ENCODE measurements around the gene PSMD5. TPM values are rescaled to one million over a fixed set of nuclear protein-coding genes. Genes with fewer than 3 reads are reported as not detected.

PSMD5 gene
- total and polyA plus RNA-seq, 9 of the 15 experiments (the other 6 are each of a cell fraction or from before 2014, with no cell fraction given) = 46.4 to 148 (median 76.3) TPM

DNA sequence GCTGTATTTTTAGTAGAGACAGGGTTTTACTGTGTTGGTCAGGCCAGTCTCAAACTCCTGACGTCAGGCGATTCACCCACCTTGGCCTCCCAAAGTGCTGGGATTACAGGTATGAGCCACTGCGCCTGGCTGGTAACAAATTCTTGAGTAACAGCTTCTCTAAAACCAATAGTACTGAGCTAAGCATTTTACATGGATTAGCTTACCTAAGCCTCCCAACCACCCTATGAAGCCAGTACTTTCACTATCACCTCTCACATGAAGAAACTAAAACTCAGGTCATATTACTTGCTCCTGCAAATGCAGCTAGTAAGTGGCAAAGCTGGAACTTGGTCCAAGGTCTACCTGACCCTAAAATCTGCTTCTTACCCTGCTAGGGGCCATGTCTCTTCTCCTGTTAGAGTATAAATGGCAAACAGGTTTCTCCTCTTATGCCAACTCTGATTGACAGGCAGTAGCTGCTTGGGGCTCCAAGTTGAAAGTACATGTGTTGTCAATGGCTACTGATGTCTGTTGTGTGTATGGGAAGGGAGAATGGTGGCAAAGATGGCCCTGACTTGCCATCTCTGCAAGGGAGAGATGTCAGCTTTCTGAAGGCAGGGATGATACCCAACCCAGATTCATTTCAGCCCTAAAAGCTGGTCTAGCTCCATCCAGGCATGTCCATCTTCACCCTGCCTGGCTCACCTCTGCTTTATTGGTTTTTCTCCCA lies 30.2 kb upstream of the PSMD5 start:
- Histone ChIP-seq H4K20me1 (replicated peaks; ENCODE audit: control insufficient read depth, insufficient read depth, low read length) (no peaks in the 10 kb centered on the region), H2AFZ (ENCODE audit: low read depth, low read length) (no peak overlapping the region), H3K4me2 (ENCODE audit: insufficient read depth, low read length) (0 out of 2 replicates have a peak overlapping the region, but pooled peaks have one; percentile 0), H3K4me1 (replicated peaks in 1 of 2; ENCODE audit: control insufficient read depth in 2 of 2, insufficient read depth in 2 of 2, low read length in 2 of 2) (peaks cover 40 to 55% of the 10 kb centered on the region in 2 experiments), H3K27ac (ENCODE audit: extremely low read depth, low read depth, low read length) (peak overlapping the region; percentile 1; the same call in 1 of the 3 replicates), H3K9ac (ENCODE audit: insufficient read depth in 1 of 2, low read depth in 2 of 2, low read length in 2 of 2) (no peak overlapping the region; a peak in 1 of 4 replicates), H3K9me1 (ENCODE audit: control insufficient read depth, insufficient read depth, low read length) (peaks cover 4% of the 10 kb centered on the region), H3K27me3 (ENCODE audit: control insufficient read depth in 2 of 2, insufficient read depth in 2 of 2, low read length in 2 of 2) (no peaks in the 10 kb centered on the region; a peak in 1 of 5 replicates), H3K36me3 (ENCODE audit: control insufficient read depth, insufficient read depth, low read length) (peaks cover 78% of the 10 kb centered on the region), H3K9me3 (replicated peaks; ENCODE audit: control insufficient read depth, insufficient read depth, low read depth, low read length) (no peaks in the 10 kb centered on the region), H3K4me3 (no peak overlapping the region), H3K79me2 (ENCODE audit: control insufficient read depth, insufficient read depth, low read length) (peaks cover 53% of the 10 kb centered on the region)
- ChIA-PET POLR2A (interaction anchor here (0.6 to 15.5 kb wide), 19 partner anchors 8 to 238 kb away, joined by 3 to 464 read pairs (median 7); partner anchors contain the start of gene PSMD5), CTCF (ENCODE audit: low intra/inter-chr PET ratio) (no interaction called here)
- BruUV-seq (replicated peaks) = no TSS peak
- intact Hi-C loops (cut with micrococcal nuclease) (loop anchor here (1.0 to 10.0 kb wide), 2 partner anchors 66 to 202 kb away; partner anchors contain the start of gene CNTRL), in situ Hi-C loops (cut with MboI) (loop anchor here (5.0 kb wide), 1 partner anchor 66 kb away; no protein-coding TSS in a partner anchor)
- FAIRE-seq = no peak
- TF ChIP-seq MAFK (IDR thresholded peaks at IDR 0.05; ENCODE audit: low read length) (peak; percentile 51), THRB (CRISPR knock-in tag; conservative IDR thresholded peaks at IDR 0.05) (no peak), ZNF79 (CRISPR knock-in tag; IDR thresholded peaks at IDR 0.05; ENCODE audit: low read depth) (no peak), TAL1 (IDR thresholded peaks at IDR 0.05) (no peak), ZNF197 (CRISPR knock-in tag; IDR thresholded peaks at IDR 0.05; ENCODE audit: low read depth) (no peak), HDAC2 (IDR thresholded peaks at IDR 0.05) (no peak), ZNF3 (CRISPR knock-in tag; IDR thresholded peaks at IDR 0.05) (no peak), ZNF436 (CRISPR knock-in tag; IDR thresholded peaks at IDR 0.05) (no peak), HDAC6 (IDR thresholded peaks at IDR 0.05; ENCODE audit: low read depth, low read length) (no peak), HIVEP1 (CRISPR knock-in tag; IDR thresholded peaks at IDR 0.05) (no peak), NCOR1 (IDR thresholded peaks at IDR 0.05) (no peak), TGIF2 (CRISPR knock-in tag; IDR thresholded peaks at IDR 0.05) (no peak), POLR2AphosphoS2 (IDR thresholded peaks at IDR 0.05; ENCODE audit: low read length) (0 out of 2 replicates have a peak, but pooled peaks have one; percentile 15), RHOXF2B (CRISPR knock-in tag; conservative IDR thresholded peaks at IDR 0.05) (no peak), MAFF (IDR thresholded peaks at IDR 0.05; ENCODE audit: low read length) (peak; percentile 27; the same call in 1 of the 2 replicates)
- TF ChIP-seq, protein P1, sequence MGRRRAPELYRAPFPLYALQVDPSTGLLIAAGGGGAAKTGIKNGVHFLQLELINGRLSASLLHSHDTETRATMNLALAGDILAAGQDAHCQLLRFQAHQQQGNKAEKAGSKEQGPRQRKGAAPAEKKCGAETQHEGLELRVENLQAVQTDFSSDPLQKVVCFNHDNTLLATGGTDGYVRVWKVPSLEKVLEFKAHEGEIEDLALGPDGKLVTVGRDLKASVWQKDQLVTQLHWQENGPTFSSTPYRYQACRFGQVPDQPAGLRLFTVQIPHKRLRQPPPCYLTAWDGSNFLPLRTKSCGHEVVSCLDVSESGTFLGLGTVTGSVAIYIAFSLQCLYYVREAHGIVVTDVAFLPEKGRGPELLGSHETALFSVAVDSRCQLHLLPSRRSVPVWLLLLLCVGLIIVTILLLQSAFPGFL (CRISPR knock-in tag; IDR thresholded peaks at IDR 0.05) = no peak
- TF ChIP-seq, protein P2, sequence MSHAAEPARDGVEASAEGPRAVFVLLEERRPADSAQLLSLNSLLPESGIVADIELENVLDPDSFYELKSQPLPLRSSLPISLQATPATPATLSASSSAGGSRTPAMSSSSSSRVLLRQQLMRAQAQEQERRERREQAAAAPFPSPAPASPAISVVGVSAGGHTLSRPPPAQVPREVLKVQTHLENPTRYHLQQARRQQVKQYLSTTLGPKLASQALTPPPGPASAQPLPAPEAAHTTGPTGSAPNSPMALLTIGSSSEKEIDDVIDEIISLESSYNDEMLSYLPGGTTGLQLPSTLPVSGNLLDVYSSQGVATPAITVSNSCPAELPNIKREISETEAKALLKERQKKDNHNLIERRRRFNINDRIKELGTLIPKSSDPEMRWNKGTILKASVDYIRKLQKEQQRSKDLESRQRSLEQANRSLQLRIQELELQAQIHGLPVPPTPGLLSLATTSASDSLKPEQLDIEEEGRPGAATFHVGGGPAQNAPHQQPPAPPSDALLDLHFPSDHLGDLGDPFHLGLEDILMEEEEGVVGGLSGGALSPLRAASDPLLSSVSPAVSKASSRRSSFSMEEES (CRISPR knock-in tag; IDR thresholded peaks at IDR 0.05) = no peak
- no peak for DNase-seq (ENCODE audit: extremely low read depth in 1 of 4, low spot score in 3 of 4)
- 93% methylated on average over 3 of the region's 3 CpGs for WGBS (ENCODE audit: insufficient coverage, low coverage, missing lambda C conversion rate)
- no peak for ATAC-seq
